ENCODE measurements around the gene DYNC1I1. TPM values are rescaled to one million over a fixed set of nuclear protein-coding genes. Genes with fewer than 3 reads are reported as not detected.

DYNC1I1 gene
- total RNA-seq (2016; rRNA removed; fragmentation: Illumina TruSeq; extraction: Trizol) (0.08 TPM in 1 of 2 replicates, not detected in the other), polyA plus RNA-seq (2011; rRNA removed) (not detected in 2 replicates), polyA minus RNA-seq (2011; rRNA and poly(A)+ RNA removed; ENCODE audit: low replicate concordance) (0.16 TPM in 1 of 2 replicates, not detected in the other), Bru-seq, nascent RNA (percentile 6 among the genes with signal in this experiment), BruChase-seq, experiment 1, labeled RNA remaining after a 6-hour chase (percentile 4 among the genes with signal in this experiment), BruChase-seq, experiment 2, labeled RNA remaining after a 2-hour chase (percentile 6 among the genes with signal in this experiment)
- not detected in 2 replicates for total RNA-seq (2016; cell fraction: cytosol; rRNA removed; fragmentation: Illumina TruSeq; extraction: Trizol; ENCODE audit: low read depth)
- total RNA-seq (2016; cell fraction: insoluble cytoplasmic fraction; rRNA removed; fragmentation: Illumina TruSeq; extraction: Trizol): 0.04 TPM in 1 of 2 replicates, not detected in the other
- not detected in 2 replicates for total RNA-seq (2016; cell fraction: membrane; rRNA removed; fragmentation: Illumina TruSeq; extraction: Trizol)
- total RNA-seq (2016; cell fraction: nucleus; rRNA removed; fragmentation: Illumina TruSeq; extraction: Trizol): not detected in 2 replicates
- polyA plus RNA-seq (2011; cell fraction: cytosol; rRNA removed): not detected in 2 replicates
- polyA plus RNA-seq (2011; cell fraction: nucleus; rRNA removed): not detected in 2 replicates
- not detected in 2 replicates for polyA plus RNA-seq (2012)
- not detected in 2 replicates for polyA plus RNA-seq (2016; cell fraction: cytosol; fragmentation: Illumina TruSeq; extraction: Trizol; ENCODE audit: low read depth)
- polyA plus RNA-seq (2016; cell fraction: insoluble cytoplasmic fraction; fragmentation: Illumina TruSeq; extraction: Trizol; ENCODE audit: low read depth): not detected in 2 replicates
- polyA plus RNA-seq (2016; cell fraction: membrane; fragmentation: Illumina TruSeq; extraction: Trizol; ENCODE audit: low read depth): not detected in 2 replicates
- polyA plus RNA-seq (2016; cell fraction: nucleus; fragmentation: Illumina TruSeq; extraction: Trizol; ENCODE audit: insufficient read depth, low read depth): not detected in 2 replicates
- polyA minus RNA-seq (2011; cell fraction: cytosol; rRNA and poly(A)+ RNA removed): not detected in 2 replicates
- not detected in 2 replicates for polyA minus RNA-seq (2011; cell fraction: nucleus; rRNA and poly(A)+ RNA removed)
- long read RNA-seq, experiment 1: 0 reads
- long read RNA-seq, experiment 2: 0 reads

GRCh38 chr7:95772298-95772770 lies at the start of gene DYNC1I1:
Gene DYNC1I1 (plus strand): TSS chr7:95772554. CDS start chr7:95804730, 32,176 bp downstream.
- H3K4me1 ChIP-seq (ENCODE audit: insufficient read depth, low read length): 0 out of 2 replicates have a peak, but pooled peaks cover 5% of the 10 kb centered on the region
- H4K20me1 ChIP-seq (ENCODE audit: insufficient read depth, low read length): no peaks in the 10 kb centered on the region
- peak; percentile 21 for DNase-seq (ENCODE audit: low spot score)
- CTCF ChIA-PET (ENCODE audit: low intra/inter-chr PET ratio, low total read pairs): no interaction called here
- H3K4me3 ChIP-seq (replicated peaks in 1 of 3; ENCODE audit: insufficient read depth in 1 of 3, low read depth in 2 of 3, low read length in 3 of 3): peak within 1 kb of the TSS; percentile 45 to 72 (median 59); a peak in 5 of 6 replicates
- POLR2A ChIA-PET: no interaction called here
- BruUV-seq (replicated peaks): no TSS peak
- intact Hi-C loops (cut with micrococcal nuclease; ENCODE audit: unreplicated experiment) (no loop called here), in situ Hi-C loops (cut with HindIII; ENCODE audit: extremely low pct_ligation_motif_present, low pct_unique_long_range_greater_than_20kb) (no loop called here)
- no peaks in the 10 kb centered on the region for H3K36me3 ChIP-seq (replicated peaks in 1 of 2; ENCODE audit: control insufficient read depth in 1 of 2, insufficient read depth in 2 of 2, low read length in 2 of 2)
- H3K27ac ChIP-seq (ENCODE audit: extremely low read length, insufficient read depth, low read length): no peak within 1 kb of the TSS
- H3K4me2 ChIP-seq (ENCODE audit: low read depth, low read length): peak within 1 kb of the TSS; percentile 70
- no peak within 1 kb of the TSS for H3K9ac ChIP-seq (ENCODE audit: insufficient read depth, low read depth, low read length)
- H2AFZ ChIP-seq (ENCODE audit: low read length): no peak within 1 kb of the TSS
- 0% methylated on average over 5 of the region's 49 CpGs for WGBS (ENCODE audit: low lambda C conversion rate)
- no peaks in the 10 kb centered on the region for H3K79me2 ChIP-seq (ENCODE audit: insufficient read depth, low read length)
- ATAC-seq: peak; percentile 97
- peaks cover 2 to 16% of the 10 kb centered on the region in 2 experiments for H3K27me3 ChIP-seq (ENCODE audit: control insufficient read depth in 1 of 2, insufficient read depth in 2 of 2, low read length in 2 of 2)
- FAIRE-seq: no peak
- no peaks in the 10 kb centered on the region for H3K9me3 ChIP-seq (ENCODE audit: low read length)
- TF ChIP-seq NR2C2 (CRISPR knock-in tag; IDR thresholded peaks at IDR 0.05; ENCODE audit: borderline replicate concordance) (peak; percentile 90), HOMEZ (CRISPR knock-in tag; IDR thresholded peaks at IDR 0.05; ENCODE audit: low read depth) (no peak), FOXO4 (CRISPR knock-in tag; conservative IDR thresholded peaks at IDR 0.05) (no peak), SALL1 (CRISPR knock-in tag; IDR thresholded peaks at IDR 0.05) (peak; percentile 12; the same call in 1 of the 2 replicates), NFIB (CRISPR knock-in tag; IDR thresholded peaks at IDR 0.05; ENCODE audit: borderline replicate concordance) (no peak), UBTF (CRISPR knock-in tag; IDR thresholded peaks at IDR 0.05) (peak; percentile 83; the same call in 1 of the 2 replicates), ZNF687 (CRISPR knock-in tag; IDR thresholded peaks at IDR 0.05) (peak; percentile 39), ARID2 (CRISPR knock-in tag; IDR thresholded peaks at IDR 0.05; ENCODE audit: borderline replicate concordance) (no peak)

Data from HepG2 (cell line).